IMR-90 (cell line): ENCODE data around the gene DCUN1D3. TPM values are rescaled to one million over a fixed set of nuclear protein-coding genes. Genes with fewer than 3 reads are reported as not detected.

ENCODE experiments used
- ATAC-seq: fragments of 200-7000 bp; cut with Tn5 transposase; 2 replicates; pipeline ENCODE4 v1.9.1; 2020; ENCODE audit warnings: low read depth, mild to moderate bottlenecking, moderate library complexity
- BruUV-seq: library from RNA; stranded (reverse); fragments of 400-500 nt; replicated peaks from 2 replicates; lab custom pipeline; 2021; lab: Mats Ljungman, UMichigan
- CTCF ChIA-PET: fragments of 300-600 bp; formaldehyde crosslinking; extraction: SDS; loops from one replicate; lab custom pipeline; 2021; ENCODE audit warnings: antibody characterized with exemption; lab: Yijun Ruan, JAX
- POLR2A ChIA-PET: fragments of 300-600 bp; sonication (Branson Sonifier 250); formaldehyde crosslinking; loops from one replicate; lab custom pipeline; 2022; ENCODE audit warnings: antibody characterized with exemption; ENCODE audit not compliant: unreplicated experiment; lab: Charles Lee
- DNase-seq: peaks from one replicate; pipeline ENCODE4 v3.0.0; 2013
- H2AFZ ChIP-seq: replicated peaks from 2 replicates; pipeline ENCODE3; 2013; ENCODE audit warnings: low read length, mild to moderate bottlenecking; ENCODE audit not compliant: poor library complexity
- H2AK5ac ChIP-seq: 2 replicates; pipeline ENCODE4 v1.6.1; 2013; ENCODE audit warnings: low read depth, low read length, inconsistent platforms
- H2AK9ac ChIP-seq: replicated peaks from 2 replicates; pipeline ENCODE3; 2013; ENCODE audit warnings: mild to moderate bottlenecking, low read depth, low read length, moderate library complexity; ENCODE audit not compliant: poor library complexity
- H2BK120ac ChIP-seq: 2 replicates; pipeline ENCODE4 v1.6.1; 2013; ENCODE audit warnings: low read depth, low read length, inconsistent platforms
- H2BK15ac ChIP-seq: 3 replicates; pipeline ENCODE4 v1.6.1; 2013; ENCODE audit warnings: low read depth, low read length, inconsistent platforms
- H2BK20ac ChIP-seq: 2 replicates; pipeline ENCODE4 v1.6.1; 2013; ENCODE audit warnings: low read depth, mild to moderate bottlenecking, inconsistent platforms, low read length, moderate library complexity
- H2BK5ac ChIP-seq: 2 replicates; pipeline ENCODE4 v1.6.1; 2013; ENCODE audit warnings: mild to moderate bottlenecking, low read depth, low read length, inconsistent platforms; ENCODE audit not compliant: poor library complexity, severe bottlenecking
- H3K14ac ChIP-seq: replicated peaks from 2 replicates; pipeline ENCODE4 v1.6.1; 2013; ENCODE audit warnings: low read depth, low read length, inconsistent platforms
- H3K18ac ChIP-seq: 2 replicates; pipeline ENCODE4 v1.6.1; 2013; ENCODE audit warnings: low read depth, low read length, control low read depth
- H3K23ac ChIP-seq: 2 replicates; pipeline ENCODE4 v1.6.1; 2013; ENCODE audit warnings: low read depth, low read length, inconsistent platforms
- H3K27ac ChIP-seq: 2 replicates; pipeline ENCODE4 v1.5.1; 2013; ENCODE audit warnings: mild to moderate bottlenecking, control low read depth, low read length; ENCODE audit not compliant: insufficient read depth
- H3K27me3 ChIP-seq: 2 replicates; pipeline ENCODE4 v1.6.1; 2013; ENCODE audit warnings: low read length; ENCODE audit not compliant: control insufficient read depth, insufficient read depth
- H3K36me3 ChIP-seq: 2 replicates; pipeline ENCODE4 v1.6.1; 2013; ENCODE audit warnings: low read length, mixed read lengths; ENCODE audit not compliant: control insufficient read depth, insufficient read depth
- H3K4ac ChIP-seq: 2 replicates; pipeline ENCODE4 v1.6.1; 2013; ENCODE audit warnings: low read depth, low read length, inconsistent platforms
- H3K4me1 ChIP-seq: 2 replicates; pipeline ENCODE4 v1.6.1; 2013; ENCODE audit warnings: low read length, mixed read lengths; ENCODE audit not compliant: control insufficient read depth, insufficient read depth
- H3K4me2 ChIP-seq: 2 replicates; pipeline ENCODE4 v1.6.1; 2013; ENCODE audit warnings: low read depth, mild to moderate bottlenecking, control low read depth, low read length, moderate library complexity
- H3K4me3 ChIP-seq: 2 replicates; pipeline ENCODE4 v1.5.1; 2013; ENCODE audit warnings: low read depth, mild to moderate bottlenecking, control low read depth, low read length, moderate library complexity; ENCODE audit not compliant: insufficient read depth
- H3K56ac ChIP-seq: 2 replicates; pipeline ENCODE4 v1.6.1; 2013; ENCODE audit warnings: low read length, inconsistent platforms; ENCODE audit not compliant: insufficient read depth; ENCODE audit errors: extremely low read depth
- H3K79me1 ChIP-seq, 2 experiments: 2 replicates each; pipeline ENCODE4 v1.6.1; 2013; ENCODE audit warnings: low read length in 2 of 2, inconsistent platforms in 1 of 2, low read depth in 1 of 2
- H3K9ac ChIP-seq: 2 replicates; pipeline ENCODE4 v1.6.1; 2013; ENCODE audit warnings: low read depth, low read length, control low read depth
- H3K9me1 ChIP-seq: 2 replicates; pipeline ENCODE4 v1.6.1; 2013; ENCODE audit warnings: low read length, inconsistent platforms; ENCODE audit not compliant: insufficient read depth
- H3K9me3 ChIP-seq: 2 replicates; pipeline ENCODE4 v1.6.1; 2013; ENCODE audit warnings: low read length; ENCODE audit not compliant: control insufficient read depth, insufficient read depth
- H4K20me1 ChIP-seq: 2 replicates; pipeline ENCODE4 v1.6.1; 2013; ENCODE audit warnings: low read length, inconsistent platforms; ENCODE audit not compliant: insufficient read depth
- H4K5ac ChIP-seq: 2 replicates; pipeline ENCODE4 v1.6.1; 2013; ENCODE audit warnings: mild to moderate bottlenecking, low read depth, low read length, control low read depth
- H4K8ac ChIP-seq, 2 experiments: 2 replicates each; pipeline ENCODE4 v1.6.1; 2013; ENCODE audit warnings: low read depth in 2 of 2, low read length in 2 of 2, control low read depth in 1 of 2, inconsistent platforms in 1 of 2
- H4K91ac ChIP-seq: 2 replicates; pipeline ENCODE4 v1.6.1; 2013; ENCODE audit warnings: low read depth, low read length, inconsistent platforms; ENCODE audit not compliant: insufficient read depth
- CHD1 ChIP-seq: IDR thresholded peaks from 2 replicates; pipeline ENCODE4 v1.6.1; 2012; ENCODE audit warnings: low read depth, low read length, improper control_type of control experiment
- CTCF ChIP-seq: conservative IDR thresholded peaks from 2 replicates; pipeline ENCODE4 v1.5.1; 2012; ENCODE audit warnings: mild to moderate bottlenecking, low read depth, low read length, improper control_type of control experiment
- NFE2L2 ChIP-seq: fragments of 150-350 bp; IDR thresholded peaks from 2 replicates; pipeline ENCODE4 v1.6.1; 2016; ENCODE audit warnings: low read depth, mild to moderate bottlenecking, low read length
- RAD21 ChIP-seq: IDR thresholded peaks from 2 replicates; pipeline ENCODE4 v1.6.1; 2012; ENCODE audit warnings: low read length, improper control_type of control experiment
- SMC3 ChIP-seq: fragments of 150-350 bp; IDR thresholded peaks from 2 replicates; pipeline ENCODE4 v1.6.1; 2016; ENCODE audit warnings: low read depth, mild to moderate bottlenecking, antibody characterized with exemption, low read length, moderate library complexity
- WGBS, 2 experiments: methylation state at CpG; one replicate each; pipeline versions ENCODE4 v1.1.5 to v1.1.7; 2013; ENCODE audit warnings: missing lambda C conversion rate in 2 of 2; ENCODE audit not compliant: insufficient read length in 1 of 2; ENCODE audit errors: extremely low coverage in 2 of 2; 5-methylcytosine and 5-hydroxymethylcytosine counted together
- dilution Hi-C: fragments of 300-500 bp; cut with HindIII; formaldehyde crosslinking; loops from one replicate; pipeline ENCODE4 v1.14.3; 2018; ENCODE audit warnings: low sequenced_read_pairs; ENCODE audit not compliant: unreplicated experiment
- in situ Hi-C: fragments of 300-500 bp; cut with MboI; formaldehyde crosslinking; loops from 3 replicates; pipeline ENCODE4 v1.14.3; 2019; ENCODE audit warnings: low sequenced_read_pairs, inconsistent platforms, mixed read lengths
- intact Hi-C: fragments of 100-400 bp; cut with micrococcal nuclease; formaldehyde crosslinking; loops from 2 replicates; pipeline ENCODE4 v1.10.0; 2022
- polyA plus RNA-seq, 3 experiments: library from polyadenylated mRNA; depleted of rRNA; stranded (reverse); fragments of >200 nt; gene quantifications; 2 replicates each; pipeline ENCODE4 v1.2.3, GENCODE V29; 2012; ENCODE audit warnings: low replicate concordance in 1 of 3
- total RNA-seq: library from RNA; depleted of rRNA; stranded (reverse); fragments of >200 nt; gene quantifications from 2 replicates; pipeline ENCODE4 v1.2.3, GENCODE V29; 2012

DCUN1D3 gene
- total and polyA plus RNA-seq, 2 of the 4 experiments (the other 2 are of a cell fraction): 8.1 to 42.3 TPM

GRCh38 chr16:20860361-20860760 is 39.8 kb downstream of the DCUN1D3 start:
- dilution Hi-C loops (no loop called here), intact Hi-C loops (loop anchor here (2.0 kb wide), 1 partner anchor 34 kb away; no protein-coding TSS in a partner anchor), in situ Hi-C loops (no loop called here)
- BruUV-seq: no TSS peak
- Histone ChIP-seq H3K9ac (no peak overlapping the region), H3K79me1 (peaks cover 27 to 73% of the 10 kb centered on the region in 2 experiments), H3K4me2 (no peak overlapping the region), H4K5ac (no peak overlapping the region), H3K4me1 (peaks cover under 1% of the 10 kb centered on the region), H3K9me1 (peaks cover 17% of the 10 kb centered on the region), H2BK5ac (no peak overlapping the region), H3K9me3 (no peaks in the 10 kb centered on the region), H3K56ac (no peak overlapping the region), H2BK20ac (no peak overlapping the region), H2BK15ac (no peak overlapping the region), H3K4me3 (no peak overlapping the region), H2AK5ac (no peak overlapping the region), H4K20me1 (no peaks in the 10 kb centered on the region), H4K8ac (no peak overlapping the region), H3K27me3 (no peaks in the 10 kb centered on the region), H2BK120ac (no peak overlapping the region), H3K14ac (no peak overlapping the region), H3K23ac (no peak overlapping the region), H3K27ac (no peak overlapping the region), H2AFZ (no peak overlapping the region), H4K91ac (no peak overlapping the region), H3K18ac (no peak overlapping the region), H2AK9ac (no peak overlapping the region), H3K36me3 (peaks cover 31% of the 10 kb centered on the region), H3K4ac (no peak overlapping the region)
- ATAC-seq (no peak), DNase-seq (no peak)
- POLR2A ChIA-PET: no interaction called here
- WGBS, 2 experiments: 50% methylated on average over 1 of the region's 4 CpGs; no CpG with 5 or more reads in 1 of the 2 experiments
- CTCF ChIA-PET: no interaction called here
- no peak for TF ChIP-seq CTCF
- no peak for TF ChIP-seq NFE2L2
- no peak for TF ChIP-seq CHD1
- TF ChIP-seq RAD21: no peak
- TF ChIP-seq SMC3: no peak
